GM23338 (cell line): ENCODE data around the gene SMG1. TPM values are rescaled to one million over a fixed set of nuclear protein-coding genes. Genes with fewer than 3 reads are reported as not detected.
A peak's percentile ranks its signal among the peaks of the same experiment; 100 is the strongest.
"Not testable (repeated sequence)": the region's sequence is repeated elsewhere in the genome, so short reads cannot be mapped to it uniquely, and the experiment has no call there.

ENCODE experiments used
- ATAC-seq: fragments of 200-7000 bp; cut with Tn5 transposase; 3 replicates; pipeline ENCODE4 v1.9.1; 2020
- DNase-seq: peaks from one replicate; pipeline ENCODE4 v3.0.0-alpha.2; 2015; ENCODE audit warnings: low spot score
- H2AFZ ChIP-seq: fragments of 200-600 bp; sonication (generic); 2 replicates; pipeline ENCODE4 v1.8.0; 2016; ENCODE audit warnings: antibody characterized with exemption, mild to moderate bottlenecking, moderate library complexity
- H3F3A ChIP-seq: fragments of 200-600 bp; sonication (generic); replicated peaks from 2 replicates; pipeline ENCODE4 v1.8.0; 2017; ENCODE audit warnings: antibody characterized with exemption, mixed run types, low read depth
- H3K27ac ChIP-seq: fragments of 200-600 bp; sonication (generic); 2 replicates; pipeline ENCODE4 v1.6.1; 2016; ENCODE audit warnings: low read depth
- H3K27me3 ChIP-seq: fragments of 200-600 bp; sonication (generic); 2 replicates; pipeline ENCODE4 v1.8.0; 2016; ENCODE audit warnings: mild to moderate bottlenecking, mixed run types, moderate library complexity; ENCODE audit not compliant: insufficient read depth
- H3K36me3 ChIP-seq: fragments of 200-600 bp; sonication (generic); 2 replicates; pipeline ENCODE4 v1.8.0; 2016; ENCODE audit warnings: mild to moderate bottlenecking; ENCODE audit not compliant: insufficient read depth
- H3K4me1 ChIP-seq: fragments of 200-600 bp; sonication (generic); 2 replicates; pipeline ENCODE4 v1.8.0; 2016; ENCODE audit warnings: mild to moderate bottlenecking, moderate library complexity; ENCODE audit not compliant: insufficient read depth
- H3K4me2 ChIP-seq: fragments of 200-600 bp; sonication (generic); 2 replicates; pipeline ENCODE4 v1.7.1; 2017; ENCODE audit warnings: mixed run types
- H3K4me3 ChIP-seq: fragments of 200-600 bp; sonication (generic); 2 replicates; pipeline ENCODE4 v1.6.1; 2016; ENCODE audit warnings: mixed run types
- H3K79me2 ChIP-seq: fragments of 200-600 bp; sonication (generic); replicated peaks from 2 replicates; pipeline ENCODE4 v1.8.0; 2017; ENCODE audit warnings: mild to moderate bottlenecking; ENCODE audit not compliant: insufficient read depth
- H3K9me2 ChIP-seq: fragments of 200-600 bp; sonication (generic); 2 replicates; pipeline ENCODE4 v1.8.0; 2017; ENCODE audit not compliant: insufficient read depth
- H4K20me1 ChIP-seq: fragments of 200-600 bp; sonication (generic); replicated peaks from 2 replicates; pipeline ENCODE4 v1.8.0; 2017; ENCODE audit warnings: mild to moderate bottlenecking; ENCODE audit not compliant: insufficient read depth
- H3K27ac Mint-ChIP-seq: 2 replicates; pipeline ENCODE4 v1.8.0; 2020; ENCODE audit warnings: inconsistent platforms, mild to moderate bottlenecking, moderate library complexity, mixed read lengths
- H3K27me3 Mint-ChIP-seq: 3 replicates; pipeline ENCODE4 v1.8.0; 2022; ENCODE audit warnings: low read depth, mild to moderate bottlenecking, moderate library complexity, mixed read lengths, inconsistent platforms; ENCODE audit not compliant: insufficient read depth, poor library complexity
- H3K36me3 Mint-ChIP-seq: 3 replicates; pipeline ENCODE4 v1.8.0; 2021; ENCODE audit warnings: low read depth, mild to moderate bottlenecking, inconsistent platforms, moderate library complexity, mixed read lengths
- H3K4me1 Mint-ChIP-seq: 3 replicates; pipeline ENCODE4 v1.8.0; 2020; ENCODE audit warnings: mild to moderate bottlenecking, inconsistent platforms, mixed read lengths
- H3K4me3 Mint-ChIP-seq: 3 replicates; pipeline ENCODE4 v1.8.0; 2021; ENCODE audit warnings: moderate library complexity, mild to moderate bottlenecking, inconsistent platforms, mixed read lengths
- H3K9me3 Mint-ChIP-seq: 3 replicates; pipeline ENCODE4 v1.8.0; 2020; ENCODE audit warnings: moderate library complexity, mild to moderate bottlenecking, inconsistent platforms, mixed read lengths
- CREB1 ChIP-seq: fragments of 250-450 bp; sonication (Bioruptor Pico); IDR thresholded peaks from 2 replicates; pipeline ENCODE4 v1.5.0; 2020; ENCODE audit warnings: low read depth, mild to moderate bottlenecking, moderate library complexity
- CTCF ChIP-seq, 2 experiments: fragments of 200-600 bp in 1 of 2; sonication (generic) in 1 of 2; conservative IDR thresholded peaks; 2 replicates each; pipeline versions ENCODE4 v1.5.1 to v1.6.1; 2016 to 2017; ENCODE audit warnings: antibody characterized with exemption in 2 of 2, low read depth in 2 of 2, mild to moderate bottlenecking in 2 of 2, moderate library complexity in 1 of 2
- EZH2 ChIP-seq: fragments of 200-600 bp; sonication (generic); IDR thresholded peaks from one replicate; pipeline ENCODE4 v1.8.0; 2017; ENCODE audit warnings: antibody characterized with exemption, mild to moderate bottlenecking, low read depth; ENCODE audit not compliant: unreplicated experiment
- EZH2phosphoT487 ChIP-seq: fragments of 200-600 bp; sonication (generic); IDR thresholded peaks from one replicate; pipeline ENCODE4 v1.8.1; 2018; ENCODE audit warnings: antibody characterized with exemption; ENCODE audit not compliant: unreplicated experiment
- NANOG ChIP-seq: IDR thresholded peaks from 2 replicates; pipeline ENCODE4 v1.6.1; 2016; ENCODE audit warnings: antibody characterized with exemption, borderline replicate concordance
- POLR2AphosphoS5 ChIP-seq: IDR thresholded peaks from 2 replicates; pipeline ENCODE4 v1.6.1; 2016; ENCODE audit warnings: antibody characterized with exemption, low read depth
- REST ChIP-seq: IDR thresholded peaks from one replicate; pipeline ENCODE4 v1.6.1; 2018; ENCODE audit warnings: antibody characterized with exemption; ENCODE audit not compliant: unreplicated experiment
- STAT1 ChIP-seq: IDR thresholded peaks from one replicate; pipeline ENCODE4 v1.6.1; 2016; ENCODE audit warnings: antibody characterized with exemption; ENCODE audit not compliant: unreplicated experiment
- ZNF114 ChIP-seq: fragments of 250-450 bp; sonication (Bioruptor Pico); IDR thresholded peaks from 2 replicates; pipeline ENCODE4 v1.5.0; 2020; ENCODE audit warnings: mild to moderate bottlenecking, moderate library complexity
- ZNF331 ChIP-seq: fragments of 250-450 bp; sonication (Bioruptor Pico); IDR thresholded peaks from 2 replicates; pipeline ENCODE4 v1.5.0; 2020; ENCODE audit warnings: low read depth, mild to moderate bottlenecking, moderate library complexity
- long read RNA-seq: library from polyadenylated mRNA; unstranded; transcript quantifications from one replicate; pipeline ENCODE4 v2.0.0, GENCODE V29; 2020; ENCODE audit not compliant: unreplicated experiment
- polyA plus RNA-seq: library from polyadenylated mRNA; unstranded; fragments of >200 nt; fragmentation: Nextera tagmentation; extraction: Ambion mirVana; gene quantifications from 2 replicates; pipeline ENCODE4 v1.2.1, GENCODE V29; 2016
- total RNA-seq: library from RNA; depleted of rRNA; stranded (reverse); fragments of >200 nt; shearing (Covaris generic); gene quantifications from 2 replicates; pipeline ENCODE4 v1.2.3, GENCODE V29; 2014; rRNA removed

SMG1 gene
- total RNA-seq (93.5 and 119 TPM in 2 replicates), polyA plus RNA-seq (18.2 and 18.6 TPM in 2 replicates)
- long read RNA-seq, partial matches to known transcripts: 1 of 2 reads
- long read RNA-seq, other reads (novel, unspliced or antisense): 1 of 2 reads

- DNase-seq (peak; percentile 97), ATAC-seq (peak; percentile 95)
- not testable (repeated sequence) for H3K27me3 ChIP-seq, H3K27me3 Mint-ChIP-seq, H3K36me3 Mint-ChIP-seq, H3K9me3 Mint-ChIP-seq, H3F3A ChIP-seq, H3K36me3 ChIP-seq, H3K4me1 Mint-ChIP-seq, H3K4me1 ChIP-seq, H3K9me2 ChIP-seq
- Mint-ChIP-seq H3K4me3 (peak within 1 kb of the TSS; percentile 95), H3K27ac (peak within 1 kb of the TSS; percentile 97)
- Histone ChIP-seq H3K4me3 (peak within 1 kb of the TSS; percentile 98), H3K4me2 (peak within 1 kb of the TSS; percentile 89), H4K20me1 (peaks cover 26% of the 10 kb centered on the region), H3K27ac (peak within 1 kb of the TSS; percentile 99), H2AFZ (peak within 1 kb of the TSS; percentile 86), H3K79me2 (peaks cover 43% of the 10 kb centered on the region)
- peak; percentile 76 for TF ChIP-seq POLR2AphosphoS5
- peak; percentile 40; the same call in 1 of the 2 replicates for TF ChIP-seq CREB1 (CRISPR knock-in tag)
These were observed at the start of gene SMG1 for GRCh38 chr16:18925986-18926865. Gene SMG1 (minus strand): TSS chr16:18926408. CDS start chr16:18926041, 367 bp downstream.

- Histone ChIP-seq H3K79me2 (no peaks in the 10 kb centered on the region), H3K9me2 (no peaks in the 10 kb centered on the region), H3K4me1 (no peaks in the 10 kb centered on the region), H3K36me3 (no peaks in the 10 kb centered on the region), H2AFZ (no peak overlapping the region), H4K20me1 (no peaks in the 10 kb centered on the region), H3K27ac (no peak overlapping the region), H3K4me3 (no peak overlapping the region), H3K4me2 (no peak overlapping the region), H3F3A (no peaks in the 10 kb centered on the region), H3K27me3 (no peaks in the 10 kb centered on the region)
- Mint-ChIP-seq H3K36me3 (no peaks in the 10 kb centered on the region), H3K4me1 (no peaks in the 10 kb centered on the region), H3K4me3 (no peak overlapping the region), H3K27ac (no peak overlapping the region), H3K27me3 (peaks cover 8% of the 10 kb centered on the region), H3K9me3 (no peaks in the 10 kb centered on the region; the same call in 2 of the 3 replicates)
- no peak for DNase-seq
- no peak for ATAC-seq
- TF ChIP-seq ZNF331 (no peak), EZH2 (no peak), CTCF (conservative IDR thresholded peaks at IDR 0.05; ENCODE audit: low read depth in 2 of 2) (no peak), EZH2phosphoT487 (no peak), NANOG (no peak), REST (no peak), POLR2AphosphoS5 (no peak), STAT1 (no peak), ZNF114 (no peak)
These were observed 48.9 kb upstream of the SMG1 start for GRCh38 chr16:18975109-18975508.
